IMR-90 (cell line): ENCODE data around the gene SLCO1B1. TPM values are rescaled to one million over a fixed set of nuclear protein-coding genes. Genes with fewer than 3 reads are reported as not detected.

ENCODE experiments used
- ATAC-seq: fragments of 200-7000 bp; cut with Tn5 transposase; 2 replicates; pipeline ENCODE4 v1.9.1; 2020; ENCODE audit warnings: low read depth, mild to moderate bottlenecking, moderate library complexity
- BruUV-seq: library from RNA; stranded (reverse); fragments of 400-500 nt; replicated peaks from 2 replicates; lab custom pipeline; 2021; lab: Mats Ljungman, UMichigan
- CTCF ChIA-PET: fragments of 300-600 bp; formaldehyde crosslinking; extraction: SDS; loops from one replicate; lab custom pipeline; 2021; ENCODE audit warnings: antibody characterized with exemption; lab: Yijun Ruan, JAX
- POLR2A ChIA-PET: fragments of 300-600 bp; sonication (Branson Sonifier 250); formaldehyde crosslinking; loops from one replicate; lab custom pipeline; 2022; ENCODE audit warnings: antibody characterized with exemption; ENCODE audit not compliant: unreplicated experiment; lab: Charles Lee
- DNase-seq: peaks from one replicate; pipeline ENCODE4 v3.0.0; 2013
- H2AFZ ChIP-seq: replicated peaks from 2 replicates; pipeline ENCODE3; 2013; ENCODE audit warnings: low read length, mild to moderate bottlenecking; ENCODE audit not compliant: poor library complexity
- H2AK5ac ChIP-seq: 2 replicates; pipeline ENCODE4 v1.6.1; 2013; ENCODE audit warnings: low read depth, low read length, inconsistent platforms
- H2AK9ac ChIP-seq: replicated peaks from 2 replicates; pipeline ENCODE3; 2013; ENCODE audit warnings: mild to moderate bottlenecking, low read depth, low read length, moderate library complexity; ENCODE audit not compliant: poor library complexity
- H2BK120ac ChIP-seq: 2 replicates; pipeline ENCODE4 v1.6.1; 2013; ENCODE audit warnings: low read depth, low read length, inconsistent platforms
- H2BK15ac ChIP-seq: 3 replicates; pipeline ENCODE4 v1.6.1; 2013; ENCODE audit warnings: low read depth, low read length, inconsistent platforms
- H2BK20ac ChIP-seq: 2 replicates; pipeline ENCODE4 v1.6.1; 2013; ENCODE audit warnings: low read depth, mild to moderate bottlenecking, inconsistent platforms, low read length, moderate library complexity
- H2BK5ac ChIP-seq: 2 replicates; pipeline ENCODE4 v1.6.1; 2013; ENCODE audit warnings: mild to moderate bottlenecking, low read depth, low read length, inconsistent platforms; ENCODE audit not compliant: poor library complexity, severe bottlenecking
- H3K14ac ChIP-seq: replicated peaks from 2 replicates; pipeline ENCODE4 v1.6.1; 2013; ENCODE audit warnings: low read depth, low read length, inconsistent platforms
- H3K18ac ChIP-seq: 2 replicates; pipeline ENCODE4 v1.6.1; 2013; ENCODE audit warnings: low read depth, low read length, control low read depth
- H3K23ac ChIP-seq: 2 replicates; pipeline ENCODE4 v1.6.1; 2013; ENCODE audit warnings: low read depth, low read length, inconsistent platforms
- H3K27ac ChIP-seq: 2 replicates; pipeline ENCODE4 v1.5.1; 2013; ENCODE audit warnings: mild to moderate bottlenecking, control low read depth, low read length; ENCODE audit not compliant: insufficient read depth
- H3K27me3 ChIP-seq: 2 replicates; pipeline ENCODE4 v1.6.1; 2013; ENCODE audit warnings: low read length; ENCODE audit not compliant: control insufficient read depth, insufficient read depth
- H3K36me3 ChIP-seq: 2 replicates; pipeline ENCODE4 v1.6.1; 2013; ENCODE audit warnings: low read length, mixed read lengths; ENCODE audit not compliant: control insufficient read depth, insufficient read depth
- H3K4ac ChIP-seq: 2 replicates; pipeline ENCODE4 v1.6.1; 2013; ENCODE audit warnings: low read depth, low read length, inconsistent platforms
- H3K4me1 ChIP-seq: 2 replicates; pipeline ENCODE4 v1.6.1; 2013; ENCODE audit warnings: low read length, mixed read lengths; ENCODE audit not compliant: control insufficient read depth, insufficient read depth
- H3K4me2 ChIP-seq: 2 replicates; pipeline ENCODE4 v1.6.1; 2013; ENCODE audit warnings: low read depth, mild to moderate bottlenecking, control low read depth, low read length, moderate library complexity
- H3K4me3 ChIP-seq: 2 replicates; pipeline ENCODE4 v1.5.1; 2013; ENCODE audit warnings: low read depth, mild to moderate bottlenecking, control low read depth, low read length, moderate library complexity; ENCODE audit not compliant: insufficient read depth
- H3K56ac ChIP-seq: 2 replicates; pipeline ENCODE4 v1.6.1; 2013; ENCODE audit warnings: low read length, inconsistent platforms; ENCODE audit not compliant: insufficient read depth; ENCODE audit errors: extremely low read depth
- H3K79me1 ChIP-seq, 2 experiments: 2 replicates each; pipeline ENCODE4 v1.6.1; 2013; ENCODE audit warnings: low read length in 2 of 2, inconsistent platforms in 1 of 2, low read depth in 1 of 2
- H3K9ac ChIP-seq: 2 replicates; pipeline ENCODE4 v1.6.1; 2013; ENCODE audit warnings: low read depth, low read length, control low read depth
- H3K9me1 ChIP-seq: 2 replicates; pipeline ENCODE4 v1.6.1; 2013; ENCODE audit warnings: low read length, inconsistent platforms; ENCODE audit not compliant: insufficient read depth
- H3K9me3 ChIP-seq: 2 replicates; pipeline ENCODE4 v1.6.1; 2013; ENCODE audit warnings: low read length; ENCODE audit not compliant: control insufficient read depth, insufficient read depth
- H4K20me1 ChIP-seq: 2 replicates; pipeline ENCODE4 v1.6.1; 2013; ENCODE audit warnings: low read length, inconsistent platforms; ENCODE audit not compliant: insufficient read depth
- H4K5ac ChIP-seq: 2 replicates; pipeline ENCODE4 v1.6.1; 2013; ENCODE audit warnings: mild to moderate bottlenecking, low read depth, low read length, control low read depth
- H4K8ac ChIP-seq, 2 experiments: 2 replicates each; pipeline ENCODE4 v1.6.1; 2013; ENCODE audit warnings: low read depth in 2 of 2, low read length in 2 of 2, control low read depth in 1 of 2, inconsistent platforms in 1 of 2
- H4K91ac ChIP-seq: 2 replicates; pipeline ENCODE4 v1.6.1; 2013; ENCODE audit warnings: low read depth, low read length, inconsistent platforms; ENCODE audit not compliant: insufficient read depth
- BHLHE40 ChIP-seq: fragments of 150-350 bp; IDR thresholded peaks from 2 replicates; pipeline ENCODE4 v1.6.1; 2016; ENCODE audit warnings: mild to moderate bottlenecking, low read depth, low read length
- CEBPB ChIP-seq: IDR thresholded peaks from 2 replicates; pipeline ENCODE4 v1.6.1; 2012; ENCODE audit warnings: low read depth, low read length, improper control_type of control experiment
- ELK1 ChIP-seq: fragments of 150-350 bp; IDR thresholded peaks from 2 replicates; pipeline ENCODE4 v1.6.1; 2016; ENCODE audit warnings: low read depth, mild to moderate bottlenecking, low read length, moderate library complexity, borderline replicate concordance
- POLR2A ChIP-seq: IDR thresholded peaks from 2 replicates; pipeline ENCODE4 v1.6.1; 2012; ENCODE audit warnings: mild to moderate bottlenecking, low read depth, low read length
- RAD21 ChIP-seq: IDR thresholded peaks from 2 replicates; pipeline ENCODE4 v1.6.1; 2012; ENCODE audit warnings: low read length, improper control_type of control experiment
- RCOR1 ChIP-seq: IDR thresholded peaks from 2 replicates; pipeline ENCODE4 v1.6.1; 2012; ENCODE audit warnings: mild to moderate bottlenecking, low read length, improper control_type of control experiment; ENCODE audit not compliant: insufficient replicate concordance
- RFX5 ChIP-seq: IDR thresholded peaks from 2 replicates; pipeline ENCODE4 v1.8.0; 2012; ENCODE audit warnings: low read depth, mild to moderate bottlenecking, low read length, moderate library complexity
- SMC3 ChIP-seq: fragments of 150-350 bp; IDR thresholded peaks from 2 replicates; pipeline ENCODE4 v1.6.1; 2016; ENCODE audit warnings: low read depth, mild to moderate bottlenecking, antibody characterized with exemption, low read length, moderate library complexity
- USF2 ChIP-seq: fragments of 150-350 bp; IDR thresholded peaks from 2 replicates; pipeline ENCODE4 v1.6.1; 2017; ENCODE audit warnings: mild to moderate bottlenecking, antibody characterized with exemption, low read length, low read depth
- WGBS, 2 experiments: methylation state at CpG; one replicate each; pipeline versions ENCODE4 v1.1.5 to v1.1.7; 2013; ENCODE audit warnings: missing lambda C conversion rate in 2 of 2; ENCODE audit not compliant: insufficient read length in 1 of 2; ENCODE audit errors: extremely low coverage in 2 of 2; 5-methylcytosine and 5-hydroxymethylcytosine counted together
- dilution Hi-C: fragments of 300-500 bp; cut with HindIII; formaldehyde crosslinking; loops from one replicate; pipeline ENCODE4 v1.14.3; 2018; ENCODE audit warnings: low sequenced_read_pairs; ENCODE audit not compliant: unreplicated experiment
- in situ Hi-C: fragments of 300-500 bp; cut with MboI; formaldehyde crosslinking; loops from 3 replicates; pipeline ENCODE4 v1.14.3; 2019; ENCODE audit warnings: low sequenced_read_pairs, inconsistent platforms, mixed read lengths
- intact Hi-C: fragments of 100-400 bp; cut with micrococcal nuclease; formaldehyde crosslinking; loops from 2 replicates; pipeline ENCODE4 v1.10.0; 2022
- polyA plus RNA-seq, 3 experiments: library from polyadenylated mRNA; depleted of rRNA; stranded (reverse); fragments of >200 nt; gene quantifications; 2 replicates each; pipeline ENCODE4 v1.2.3, GENCODE V29; 2012; ENCODE audit warnings: low replicate concordance in 1 of 3
- total RNA-seq: library from RNA; depleted of rRNA; stranded (reverse); fragments of >200 nt; gene quantifications from 2 replicates; pipeline ENCODE4 v1.2.3, GENCODE V29; 2012

Gene SLCO1B1
- total and polyA plus RNA-seq, 2 of the 4 experiments (the other 2 are of a cell fraction): not detected

GRCh38 chr12:21219206-21219605 is 88.2 kb downstream of the SLCO1B1 start:
- CTCF ChIA-PET: no interaction called here

More at GRCh38 chr12:21219206-21219605, 88.2 kb downstream of the SLCO1B1 start:
- H2AFZ ChIP-seq: no peak overlapping the region
- no peak overlapping the region for H2BK5ac ChIP-seq
- H4K20me1 ChIP-seq: no peaks in the 10 kb centered on the region
- WGBS, 2 experiments: 29% methylated on average over 1 of the region's 2 CpGs; no CpG with 5 or more reads in 1 of the 2 experiments
- no peak overlapping the region for H3K9ac ChIP-seq
- no peak overlapping the region for H3K4ac ChIP-seq
- H3K36me3 ChIP-seq: no peaks in the 10 kb centered on the region
- POLR2A ChIA-PET: no interaction called here
- H3K27ac ChIP-seq: no peak overlapping the region
- no peak overlapping the region for H3K4me2 ChIP-seq
- H4K91ac ChIP-seq: no peak overlapping the region
- no TSS peak for BruUV-seq
- no peak overlapping the region for H3K14ac ChIP-seq
- ATAC-seq (no peak), DNase-seq (no peak)
- in situ Hi-C loops: no loop called here
- H2BK20ac ChIP-seq: no peak overlapping the region
- no peaks in the 10 kb centered on the region for H3K9me1 ChIP-seq
- no peak overlapping the region for H3K23ac ChIP-seq
- no peaks in the 10 kb centered on the region for H3K79me1 ChIP-seq
- H3K9me3 ChIP-seq: no peaks in the 10 kb centered on the region
- no peak overlapping the region for H4K8ac ChIP-seq
- no peak overlapping the region for H4K5ac ChIP-seq
- no peak overlapping the region for H3K4me3 ChIP-seq
- H3K4me1 ChIP-seq: no peaks in the 10 kb centered on the region
- H3K27me3 ChIP-seq: no peaks in the 10 kb centered on the region
- H2AK5ac ChIP-seq: no peak overlapping the region
- dilution Hi-C loops: no loop called here
- TF ChIP-seq ELK1 (no peak), POLR2A (no peak), USF2 (no peak), CEBPB (no peak), BHLHE40 (no peak), RFX5 (no peak), RCOR1 (no peak), SMC3 (no peak), RAD21 (no peak)
- no peak overlapping the region for H3K18ac ChIP-seq
- no peak overlapping the region for H2BK120ac ChIP-seq
- no peak overlapping the region for H2AK9ac ChIP-seq
- no peak overlapping the region for H2BK15ac ChIP-seq
- intact Hi-C loops: no loop called here
- no peak overlapping the region for H3K56ac ChIP-seq
